HG02623 (cell line): ENCODE measurements around the gene NOTUM.

ENCODE experiments used
- ATAC-seq: cut with Tn5 transposase; IDR thresholded peaks from one replicate; pipeline ENCODE4 v1.9.1; 2021; ENCODE audit warnings: moderate library complexity; ENCODE audit not compliant: unreplicated experiment

The NOTUM gene

DNA sequence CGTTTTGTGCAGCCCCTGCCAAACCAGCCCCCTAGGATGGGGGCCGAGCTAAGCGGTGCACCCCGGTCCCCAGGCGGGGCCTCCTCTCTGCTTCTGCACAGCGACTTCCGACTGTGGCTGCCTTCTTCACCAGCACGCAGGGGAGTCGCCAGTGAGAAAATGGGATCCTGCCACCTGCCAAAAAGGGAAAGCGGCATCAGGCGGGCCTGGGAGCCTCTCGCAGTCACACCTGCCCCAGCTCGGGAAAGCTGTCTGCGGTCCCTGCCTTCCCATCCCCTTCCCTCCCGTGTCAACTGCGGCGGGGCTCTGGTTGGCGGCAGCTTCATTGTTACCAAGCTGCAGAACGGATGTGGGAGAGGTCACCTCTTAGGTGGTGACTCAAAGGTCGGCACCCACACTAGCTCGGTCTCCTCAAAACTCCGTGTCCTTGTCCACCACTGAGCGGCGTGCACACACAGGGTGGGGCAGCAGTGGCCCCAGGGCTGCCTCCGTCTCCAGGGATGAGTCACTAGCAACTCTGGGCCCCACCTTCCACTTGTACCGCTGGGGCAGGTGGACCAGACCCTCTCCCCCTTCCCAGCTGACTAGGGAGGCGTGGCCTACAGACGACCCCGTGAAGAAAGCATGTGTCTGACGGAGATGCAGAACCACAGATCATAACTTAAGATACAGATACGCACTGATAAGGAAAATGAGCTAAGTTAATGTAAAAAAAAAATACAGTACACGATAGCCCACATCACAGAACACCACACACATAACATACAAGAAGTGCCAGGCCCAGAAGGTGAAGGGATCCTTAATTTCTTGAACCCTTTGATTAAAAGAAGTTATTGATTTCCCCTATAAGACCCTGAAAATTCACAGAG is 48.3 kb downstream of the NOTUM start:
- ATAC-seq: no peak

DNA sequence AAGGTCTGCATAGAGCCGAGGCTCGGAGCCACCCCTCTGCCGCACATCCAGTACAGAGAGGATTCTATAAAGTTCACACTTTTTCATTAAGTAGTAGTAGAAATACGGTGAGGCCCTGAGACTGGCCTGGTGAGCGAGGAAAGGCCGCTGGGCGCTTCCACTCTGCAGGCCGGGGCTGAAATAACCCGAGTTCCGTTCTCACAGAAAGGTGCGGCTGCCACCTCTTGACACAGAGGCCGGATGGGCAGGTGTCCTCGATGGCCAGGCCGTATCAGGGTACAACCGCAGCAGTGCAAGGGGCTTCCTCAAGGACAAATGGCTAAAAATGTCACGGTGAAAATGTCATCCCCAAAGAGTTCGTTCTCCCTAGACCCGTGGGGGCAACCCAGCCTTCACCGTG is 49.0 kb downstream of the NOTUM start:
- no peak for ATAC-seq

DNA sequence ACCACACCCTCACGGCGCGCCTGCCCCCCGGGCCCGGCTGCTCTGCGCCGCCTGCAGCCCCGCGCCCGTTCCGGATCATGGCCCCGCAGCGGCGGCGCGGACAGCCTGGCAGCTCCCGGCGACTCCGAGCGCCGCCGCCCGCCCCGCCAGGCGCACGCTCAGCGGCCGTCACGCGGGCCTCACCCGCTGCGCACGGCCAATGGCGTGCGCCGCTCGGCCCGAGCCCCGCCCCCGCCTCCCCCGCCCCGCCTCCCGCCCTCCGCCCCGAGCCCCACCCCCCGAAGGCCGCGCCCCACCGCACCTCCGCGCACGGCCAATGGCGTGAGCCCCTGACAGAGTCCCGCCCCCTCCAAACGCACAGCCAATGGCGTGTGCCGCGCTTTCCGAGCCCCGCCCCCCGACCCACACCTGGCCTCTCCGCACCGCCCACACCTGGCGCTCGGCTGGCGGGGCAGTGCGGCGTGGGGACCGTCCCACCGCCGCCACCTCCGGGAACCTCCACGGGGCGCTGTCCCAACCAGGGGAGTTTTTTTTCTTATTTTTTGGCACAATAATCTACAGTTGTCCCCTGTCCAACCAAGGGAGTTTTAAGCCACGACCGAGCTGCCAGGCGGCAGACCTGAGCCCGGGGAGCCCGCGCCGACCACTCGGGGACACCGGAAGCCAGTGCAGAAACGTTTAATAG is 49.6 kb downstream of the NOTUM start, which contains the start of gene PCYT2:
PCYT2 (minus strand) TSS at position 123 of the 685 bp plus-strand sequence; CDS start at position 79, 44 bp downstream.
- ATAC-seq: peak; percentile 71

- ATAC-seq: peak; percentile 15
These were observed 50.1 kb downstream of the NOTUM start for GRCh38 chr17:81910840-81911276.

GRCh38 chr17:81909966-81910839 is 50.8 kb downstream of the NOTUM start:
- ATAC-seq: no peak

DNA sequence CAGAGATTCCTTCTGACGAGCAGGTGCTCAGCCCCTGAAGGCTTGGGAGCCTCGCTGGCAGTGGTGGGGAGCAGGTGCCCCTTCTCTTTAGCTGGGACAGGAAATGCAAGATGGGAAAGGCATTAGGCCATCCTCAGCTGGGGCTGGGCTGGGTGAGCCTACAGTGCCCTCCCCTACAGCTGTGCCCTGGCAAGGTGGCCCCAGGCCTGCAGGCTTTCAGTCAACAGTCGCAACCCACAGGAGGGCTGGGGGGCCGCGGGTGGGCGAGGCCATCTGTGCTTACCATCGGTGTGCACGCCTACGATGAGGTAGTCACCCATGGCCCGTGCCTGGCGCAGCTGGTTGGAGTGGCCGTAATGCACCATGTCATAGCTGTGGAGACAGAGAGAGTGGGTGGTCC is 51.8 kb downstream of the NOTUM start:
- no peak for ATAC-seq

GRCh38 chr17:81908793-81909192 is 52.2 kb downstream of the NOTUM start:
- ATAC-seq: no peak

- ATAC-seq: no peak
These were observed 53.5 kb downstream of the NOTUM start for GRCh38 chr17:81907219-81908145.

GRCh38 chr17:81906476-81907218 is 54.3 kb downstream of the NOTUM start:
- no peak for ATAC-seq

DNA sequence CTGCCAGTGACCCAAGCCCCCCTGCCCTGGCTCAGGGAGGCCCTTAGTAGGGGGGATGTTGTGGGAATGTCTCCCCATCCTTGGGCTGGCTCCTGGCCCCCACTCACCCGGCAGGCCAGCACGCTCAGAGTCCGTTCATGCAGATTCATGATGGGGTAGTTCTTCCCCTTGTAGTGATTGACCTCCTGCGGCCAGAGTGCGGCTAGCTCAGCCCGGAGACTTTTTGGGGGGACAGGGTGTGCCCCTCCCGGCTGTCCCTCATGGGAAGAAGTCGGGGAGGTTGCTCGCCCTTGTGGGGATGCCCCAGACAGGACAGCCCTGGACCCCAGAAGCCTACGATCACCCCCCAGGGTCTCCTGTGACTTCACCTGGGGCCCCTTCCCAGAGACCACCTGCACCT is 55.0 kb downstream of the NOTUM start:
- ATAC-seq: no peak

DNA sequence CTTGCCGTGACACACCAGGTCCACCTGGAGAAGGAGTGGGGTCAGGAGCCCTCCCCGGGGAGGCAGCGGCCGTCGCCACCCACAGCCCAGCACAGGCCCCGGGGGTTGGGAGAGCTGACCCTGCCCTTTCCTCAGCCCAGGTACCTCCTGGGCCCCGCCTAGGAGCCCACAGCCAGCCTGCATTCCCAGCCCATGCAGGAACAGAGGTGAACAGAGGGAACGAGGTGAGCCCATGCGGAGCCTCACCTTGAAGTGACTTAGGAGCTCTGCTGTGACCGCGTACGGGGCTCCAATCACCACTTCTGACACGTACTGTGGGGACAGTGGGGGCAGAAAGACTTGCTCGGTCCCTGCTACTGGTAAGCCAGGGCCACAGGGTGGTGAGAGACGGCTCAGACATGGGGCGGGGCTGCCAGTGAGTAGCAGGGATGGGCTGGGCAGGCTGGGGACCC is 55.5 kb downstream of the NOTUM start:
- no peak for ATAC-seq

DNA sequence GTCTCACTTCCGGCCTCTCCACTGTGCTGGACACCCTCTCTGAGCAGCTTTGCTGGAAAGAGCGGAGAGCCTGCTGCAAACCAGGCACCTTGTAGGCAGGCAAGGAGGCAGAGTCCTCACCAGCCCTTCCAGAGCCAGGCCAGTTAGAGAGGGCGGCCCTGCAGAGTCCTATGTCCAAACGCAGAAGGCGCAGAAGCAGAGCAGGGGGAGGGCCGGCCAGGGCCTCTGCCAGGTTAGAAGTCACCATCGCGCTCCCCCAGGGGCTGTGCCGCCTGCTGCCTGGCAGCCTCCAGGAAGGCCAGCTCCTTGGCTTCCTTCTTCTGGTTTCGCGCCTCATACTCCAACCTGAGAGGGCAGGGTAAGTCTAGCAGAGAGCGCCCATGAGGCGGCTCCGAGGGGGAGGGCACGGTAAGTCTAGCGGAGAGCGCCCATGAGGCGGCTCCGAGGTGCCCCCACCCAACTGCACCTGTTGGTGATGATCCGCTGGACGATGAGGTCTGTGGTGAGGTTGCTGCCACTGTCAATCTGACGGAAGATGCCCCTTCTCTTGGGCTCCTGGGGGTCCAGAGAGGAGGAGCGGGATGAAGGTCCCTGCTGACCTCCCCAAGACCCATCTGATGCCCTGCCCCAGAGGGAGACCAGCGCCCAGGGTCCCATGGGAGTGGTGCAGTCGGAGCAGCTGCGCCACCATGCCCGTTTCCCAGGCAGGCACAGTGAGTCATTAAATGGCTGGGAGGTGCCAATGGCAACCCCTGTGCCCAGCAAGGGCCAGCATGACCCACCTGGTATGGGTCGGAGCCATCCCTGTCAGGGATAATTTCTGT is 56.2 kb downstream of the NOTUM start:
- no peak for ATAC-seq

DNA sequence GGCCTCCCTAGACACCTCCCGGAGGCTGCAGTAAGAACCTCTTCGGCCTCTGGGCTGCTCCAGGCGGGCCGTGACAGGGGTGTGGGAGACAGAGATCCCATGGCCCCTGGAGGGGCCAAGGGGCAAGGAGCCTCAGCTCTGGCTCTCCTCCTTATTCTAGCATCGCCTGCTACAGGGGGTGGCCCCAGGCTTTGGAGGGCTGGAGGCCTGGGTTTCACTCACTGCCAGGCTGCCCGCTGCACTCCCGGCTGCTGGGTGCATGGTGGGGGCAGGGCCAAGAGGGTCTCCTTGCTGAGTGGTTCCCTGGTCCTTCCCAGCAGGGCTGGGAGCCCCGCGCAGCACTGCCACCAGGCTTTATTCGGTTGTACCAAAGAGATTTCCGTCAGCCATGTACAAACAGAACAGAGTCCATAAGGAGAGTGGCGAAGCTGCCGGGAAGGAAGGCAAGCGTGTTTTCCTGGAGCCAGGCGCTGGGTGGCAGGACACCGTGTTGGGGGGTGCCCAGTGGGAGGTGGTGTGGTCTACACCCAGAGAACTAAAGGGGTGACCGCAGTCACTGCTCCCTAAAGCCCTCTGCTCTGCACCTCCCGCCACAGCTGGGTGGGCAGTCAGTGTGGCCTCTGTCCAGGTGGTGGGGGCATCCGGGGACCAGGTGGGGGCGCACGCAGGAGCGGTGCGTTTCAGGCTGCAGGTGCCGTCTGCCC is 56.9 kb downstream of the NOTUM start:
- ATAC-seq: no peak

DNA sequence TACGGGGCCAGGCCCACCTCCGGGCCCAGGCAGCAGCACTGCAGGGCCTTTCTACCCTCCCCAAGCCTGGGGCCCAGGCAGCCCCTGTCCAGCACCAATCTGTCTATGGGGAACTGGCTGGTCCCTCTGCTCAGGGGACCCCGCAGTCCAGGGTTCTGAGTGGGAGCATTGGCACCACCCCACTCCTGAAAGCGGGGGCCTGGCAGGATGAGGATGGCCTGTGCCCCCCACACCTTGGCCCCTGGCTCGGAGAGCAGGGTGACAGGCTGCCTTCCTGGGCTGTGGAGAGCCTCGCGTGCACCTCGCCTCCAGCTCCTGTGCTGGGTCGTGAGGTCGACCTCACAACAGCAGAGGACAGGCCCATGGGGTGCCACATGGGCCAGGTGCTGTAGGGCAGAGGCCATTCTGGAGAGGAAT is 57.6 kb downstream of the NOTUM start:
- ATAC-seq: no peak

DNA sequence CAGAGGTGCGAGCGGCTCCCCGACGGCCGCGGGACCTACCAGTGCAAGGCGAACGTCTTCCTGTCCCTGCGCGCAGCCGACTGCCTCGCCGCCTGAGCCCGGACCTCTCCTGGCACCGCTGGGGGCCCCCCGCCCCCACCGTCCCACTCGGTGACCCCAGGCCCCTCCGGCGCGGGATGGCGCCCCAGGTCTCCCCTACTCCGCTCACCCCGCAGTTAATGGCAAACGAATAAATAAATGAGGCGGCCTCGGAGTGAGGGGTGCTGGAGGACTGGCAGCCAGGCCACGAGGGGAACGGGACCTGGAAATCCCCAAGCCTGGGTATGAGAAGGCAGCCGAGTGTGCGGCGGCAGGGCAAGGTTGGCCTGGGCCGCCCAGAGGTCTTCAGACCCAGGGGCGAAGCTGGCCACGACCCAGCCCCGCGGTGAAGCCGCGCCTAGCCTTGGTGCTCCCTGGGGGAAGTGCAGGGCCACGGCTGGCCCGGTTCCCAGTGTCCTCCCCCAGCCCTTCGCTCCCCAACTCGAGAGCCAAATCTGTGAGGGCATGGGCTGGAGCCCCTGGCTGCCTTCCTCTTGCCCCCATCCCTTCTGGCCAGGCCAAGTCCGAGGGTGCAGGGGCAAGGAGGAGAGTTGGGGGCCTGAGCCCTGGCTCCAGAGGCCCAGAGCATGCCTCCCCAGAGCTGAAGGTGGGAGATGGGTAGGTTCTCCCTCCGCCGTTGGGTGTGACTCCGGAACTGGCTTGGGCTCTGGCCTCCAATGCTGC is 58.2 kb downstream of the NOTUM start:
- ATAC-seq: no peak
